HG03139 (cell line): ENCODE measurements around the gene MAP2K4.

Experiments
- ATAC-seq: cut with Tn5 transposase; IDR thresholded peaks from one replicate; pipeline ENCODE4 v1.9.1; 2021; ENCODE audit not compliant: unreplicated experiment

The MAP2K4 gene

GRCh38 chr17:12035673-12036072, 15.0 kb downstream of the MAP2K4 start:
- ATAC-seq: no peak

GRCh38 chr17:12037970-12038369, 17.3 kb downstream of the MAP2K4 start:
- no peak for ATAC-seq

- ATAC-seq: no peak
Observed at GRCh38 chr17:12040478-12040877, 19.8 kb downstream of the MAP2K4 start.

- ATAC-seq: no peak
Observed at GRCh38 chr17:12041312-12041711, 20.6 kb downstream of the MAP2K4 start.

GRCh38 chr17:12043702-12044101, 23.0 kb downstream of the MAP2K4 start:
- no peak for ATAC-seq

- ATAC-seq: no peak
Observed at GRCh38 chr17:12046786-12047185, 26.1 kb downstream of the MAP2K4 start.

GRCh38 chr17:12047681-12048376, 27.2 kb downstream of the MAP2K4 start:
- ATAC-seq: no peak

GRCh38 chr17:12048843-12049473, 28.3 kb downstream of the MAP2K4 start:
- ATAC-seq: no peak

- ATAC-seq: no peak
Observed at GRCh38 chr17:12050646-12051225, 30.1 kb downstream of the MAP2K4 start.

GRCh38 chr17:12053552-12053951, 32.9 kb downstream of the MAP2K4 start:
- no peak for ATAC-seq

- no peak for ATAC-seq
Observed at GRCh38 chr17:12055889-12056288, 35.2 kb downstream of the MAP2K4 start.

GRCh38 chr17:12057520-12057919, 36.8 kb downstream of the MAP2K4 start:
- ATAC-seq: no peak

GRCh38 chr17:12058535-12058934, 37.9 kb downstream of the MAP2K4 start:
- ATAC-seq: no peak

- ATAC-seq: no peak
Observed at GRCh38 chr17:12062249-12062648, 41.6 kb downstream of the MAP2K4 start.

- ATAC-seq: no peak
Observed at GRCh38 chr17:12064395-12064794, 43.7 kb downstream of the MAP2K4 start.

- ATAC-seq: no peak
Observed at GRCh38 chr17:12067485-12067884, 46.8 kb downstream of the MAP2K4 start.

GRCh38 chr17:12068946-12069345, 48.3 kb downstream of the MAP2K4 start:
- no peak for ATAC-seq

- no peak for ATAC-seq
Observed at GRCh38 chr17:12070561-12070960, 49.9 kb downstream of the MAP2K4 start.

GRCh38 chr17:12074346-12074745, 53.7 kb downstream of the MAP2K4 start:
- ATAC-seq: no peak

GRCh38 chr17:12077773-12078172, 57.1 kb downstream of the MAP2K4 start:
- ATAC-seq: no peak

GRCh38 chr17:12078791-12079190, 58.1 kb downstream of the MAP2K4 start:
- no peak for ATAC-seq

GRCh38 chr17:12081720-12082119, 61.0 kb downstream of the MAP2K4 start:
- no peak for ATAC-seq
